GM10266 (cell line): ENCODE measurements around the gene ARVCF.

ENCODE experiments used
- DNase-seq: peaks from one replicate; pipeline ENCODE4 v3.0.0; 2012; ENCODE audit errors: extremely low spot score
- TF ChIP-seq, protein P1 (sequence below): IDR thresholded peaks from 2 replicates; pipeline ENCODE4 v1.5.1; 2012; ENCODE audit warnings: mild to moderate bottlenecking, low read depth; ENCODE audit not compliant: control insufficient read depth, insufficient read depth; ENCODE audit errors: missing control alignments

ARVCF gene

DNA sequence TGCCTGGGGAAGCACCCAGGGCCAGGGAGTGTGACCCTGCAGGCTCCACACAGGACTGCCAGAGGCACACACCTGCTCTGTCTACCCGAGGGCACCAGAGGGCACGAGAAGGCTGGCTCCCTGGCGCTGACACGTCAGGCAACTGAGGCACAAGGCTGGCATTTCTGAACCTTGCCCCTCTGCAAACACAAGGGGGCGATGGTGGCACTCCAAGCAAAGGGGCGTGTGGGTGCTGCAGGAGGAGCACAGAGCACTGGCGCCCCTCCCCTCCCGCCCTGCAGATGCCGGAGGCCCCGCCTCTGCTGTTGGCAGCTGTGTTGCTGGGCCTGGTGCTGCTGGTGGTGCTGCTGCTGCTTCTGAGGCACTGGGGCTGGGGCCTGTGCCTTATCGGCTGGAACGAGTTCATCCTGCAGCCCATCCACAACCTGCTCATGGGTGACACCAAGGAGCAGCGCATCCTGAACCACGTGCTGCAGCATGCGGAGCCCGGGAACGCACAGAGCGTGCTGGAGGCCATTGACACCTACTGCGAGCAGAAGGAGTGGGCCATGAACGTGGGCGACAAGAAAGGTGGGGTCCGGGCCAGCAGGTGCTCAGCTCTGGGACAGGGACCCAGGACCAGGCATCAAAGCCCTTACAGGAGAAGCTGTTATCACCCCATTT is 54.2 kb downstream of the ARVCF start:
- TF ChIP-seq, protein P1, sequence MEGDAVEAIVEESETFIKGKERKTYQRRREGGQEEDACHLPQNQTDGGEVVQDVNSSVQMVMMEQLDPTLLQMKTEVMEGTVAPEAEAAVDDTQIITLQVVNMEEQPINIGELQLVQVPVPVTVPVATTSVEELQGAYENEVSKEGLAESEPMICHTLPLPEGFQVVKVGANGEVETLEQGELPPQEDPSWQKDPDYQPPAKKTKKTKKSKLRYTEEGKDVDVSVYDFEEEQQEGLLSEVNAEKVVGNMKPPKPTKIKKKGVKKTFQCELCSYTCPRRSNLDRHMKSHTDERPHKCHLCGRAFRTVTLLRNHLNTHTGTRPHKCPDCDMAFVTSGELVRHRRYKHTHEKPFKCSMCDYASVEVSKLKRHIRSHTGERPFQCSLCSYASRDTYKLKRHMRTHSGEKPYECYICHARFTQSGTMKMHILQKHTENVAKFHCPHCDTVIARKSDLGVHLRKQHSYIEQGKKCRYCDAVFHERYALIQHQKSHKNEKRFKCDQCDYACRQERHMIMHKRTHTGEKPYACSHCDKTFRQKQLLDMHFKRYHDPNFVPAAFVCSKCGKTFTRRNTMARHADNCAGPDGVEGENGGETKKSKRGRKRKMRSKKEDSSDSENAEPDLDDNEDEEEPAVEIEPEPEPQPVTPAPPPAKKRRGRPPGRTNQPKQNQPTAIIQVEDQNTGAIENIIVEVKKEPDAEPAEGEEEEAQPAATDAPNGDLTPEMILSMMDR, result peak; percentile 59
- peak; percentile 82 for DNase-seq

DNA sequence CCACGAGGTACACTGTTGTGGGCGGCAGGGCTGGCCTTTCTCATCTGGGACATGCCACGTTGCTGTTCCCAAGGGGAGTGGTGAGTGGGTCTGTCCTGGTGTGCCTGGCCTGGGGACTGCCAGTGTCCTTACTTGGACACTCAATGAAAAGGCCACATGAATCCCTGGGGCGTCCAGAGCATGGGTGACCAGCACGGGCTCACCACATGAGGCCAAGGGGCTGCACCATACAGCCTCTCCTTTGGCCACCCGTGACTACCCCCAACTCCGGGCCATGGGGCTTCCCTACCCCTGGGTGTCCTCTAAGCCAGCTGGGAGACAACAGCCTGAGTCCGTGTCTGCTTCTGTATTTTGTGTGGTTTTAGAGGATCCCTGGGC is 54.8 kb downstream of the ARVCF start:
- TF ChIP-seq, protein P1, result no peak
- no peak for DNase-seq

DNA sequence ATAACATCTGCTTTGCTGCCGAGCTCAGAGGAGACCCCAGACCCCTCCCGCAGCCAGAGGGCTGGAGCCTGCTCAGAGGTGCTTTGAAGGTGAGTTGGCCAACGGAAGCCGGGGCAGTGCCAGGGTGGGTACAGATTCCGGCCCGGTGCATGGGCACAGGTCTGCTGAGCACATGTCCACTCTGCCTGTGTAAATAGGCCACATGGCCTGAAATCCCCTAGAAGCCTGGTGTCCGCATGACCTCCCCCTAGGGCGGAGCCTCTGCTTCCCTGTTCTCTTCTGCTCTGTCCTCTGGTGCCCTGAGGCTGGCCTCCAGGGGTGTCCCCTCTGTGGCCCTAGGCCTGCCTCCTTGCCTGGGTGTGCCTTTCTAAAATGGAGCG is 55.4 kb downstream of the ARVCF start:
- no peak for DNase-seq
- TF ChIP-seq, protein P1, result no peak

DNA sequence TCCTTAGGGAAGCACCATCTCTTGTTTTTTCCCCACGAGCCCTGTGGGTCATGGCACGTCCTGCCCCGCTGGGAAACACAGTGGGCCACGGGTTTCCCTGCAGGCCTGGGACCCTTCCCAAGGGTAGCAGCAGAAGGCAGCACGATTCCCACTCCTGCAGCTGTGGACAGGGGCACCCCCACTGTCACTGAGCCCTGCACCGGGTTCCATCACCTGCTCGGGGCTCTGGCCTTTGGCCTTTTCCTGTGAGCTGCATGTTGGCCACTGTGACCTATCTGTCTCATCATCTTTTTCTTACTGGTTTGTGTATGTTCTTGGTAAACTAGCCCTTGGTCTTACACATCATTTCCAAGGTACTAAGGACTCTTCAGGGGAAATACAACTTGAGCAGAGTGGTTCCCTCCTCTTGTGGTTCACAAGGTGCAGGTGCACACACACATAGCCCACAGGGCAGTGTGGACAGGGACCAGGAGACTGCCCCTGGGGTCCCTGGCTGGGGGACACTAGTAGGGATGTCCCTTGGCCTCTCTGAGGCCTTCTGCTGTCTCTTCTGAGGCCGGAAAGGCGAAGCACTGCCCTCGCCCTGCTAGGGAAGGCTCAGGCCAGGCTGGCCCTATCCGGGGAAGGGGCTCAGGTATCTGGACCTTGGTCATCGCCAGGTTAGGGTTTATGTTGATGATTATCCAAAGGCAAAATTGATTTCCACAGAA is 56.0 kb downstream of the ARVCF start:
- DNase-seq, result no peak

DNA sequence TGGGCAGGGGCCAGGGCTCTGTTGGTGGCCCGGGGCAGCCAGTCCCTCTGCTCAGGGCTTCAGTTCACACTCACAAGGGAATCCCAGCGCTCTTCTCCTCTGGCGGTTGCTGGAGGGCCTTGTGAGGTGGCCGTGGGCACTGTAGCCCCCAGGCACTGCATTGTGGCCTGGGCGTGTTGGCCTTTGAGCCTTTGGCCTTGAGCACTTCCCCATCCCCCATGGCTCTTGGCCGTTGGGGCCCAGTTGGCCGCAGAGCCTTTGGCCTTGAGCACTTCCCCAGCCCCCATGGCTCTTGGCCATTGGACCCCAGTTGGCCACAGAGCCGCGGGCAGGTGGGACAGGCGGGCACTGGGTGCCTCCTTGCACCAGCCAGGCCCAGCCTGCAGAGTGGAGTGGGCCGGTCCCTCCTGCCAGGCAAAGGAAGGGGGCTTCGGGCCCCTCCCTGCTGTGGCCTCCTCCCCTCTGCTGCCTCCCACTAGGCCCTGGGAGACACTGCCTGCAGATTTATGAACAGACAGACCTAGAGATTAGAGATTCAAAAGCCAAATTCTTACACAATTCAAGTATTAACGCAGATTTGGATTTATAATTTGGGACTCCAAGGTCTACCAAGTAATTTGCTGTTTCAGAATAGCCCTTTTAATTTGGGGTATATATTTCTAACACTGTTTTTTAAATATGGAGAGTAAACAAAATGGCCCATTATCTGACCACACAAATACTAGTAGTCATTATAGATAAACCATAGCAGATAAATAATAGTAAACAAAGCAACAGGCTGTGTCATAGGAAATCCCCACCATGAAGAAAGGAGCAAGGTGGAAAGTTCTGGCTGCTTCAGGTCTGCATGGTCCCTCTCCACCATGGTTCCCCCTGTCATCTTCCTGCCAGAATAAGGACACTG is 56.8 kb downstream of the ARVCF start:
- TF ChIP-seq, protein P1, result no peak
- DNase-seq, result no peak

More for the DNA sequence above, 56.0 kb downstream of the ARVCF start:
- TF ChIP-seq, protein P1, result no peak

DNA sequence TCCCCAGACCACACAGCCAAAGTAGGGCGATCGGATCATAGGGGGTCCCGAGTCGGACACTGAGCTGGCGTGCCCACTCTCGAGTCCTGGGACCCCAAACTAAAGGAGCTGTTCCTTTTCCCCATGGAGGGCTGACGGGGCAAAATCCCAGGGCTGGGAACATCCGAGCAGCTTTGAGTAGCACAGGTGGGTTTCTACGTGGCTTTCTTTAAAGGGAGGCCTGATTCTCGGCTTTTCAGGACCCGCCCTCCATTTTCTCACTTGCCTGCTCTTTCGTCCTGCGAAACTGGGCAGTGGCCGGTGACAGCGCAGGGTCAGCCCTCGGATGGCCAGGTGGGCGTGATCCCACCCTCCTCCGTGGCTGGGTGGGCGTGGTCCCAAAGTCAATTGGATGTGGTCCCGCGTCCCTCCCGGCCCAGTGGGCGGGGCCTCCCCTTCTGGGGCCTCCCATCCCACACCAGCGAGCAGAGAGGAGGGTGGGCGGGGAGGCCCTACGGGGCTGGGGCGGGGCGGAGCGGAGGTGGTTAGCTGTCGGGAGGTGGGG is 57.5 kb downstream of the ARVCF start:
- no peak for DNase-seq
- TF ChIP-seq, protein P1, result no peak
